Suprapubic skin (tissue), 4 donors: ENCODE data around the gene EXOC7.
"Not testable (repeated sequence)": the region's sequence is repeated elsewhere in the genome, so short reads cannot be mapped to it uniquely, and the experiment has no call there.

Experiments used
- EP300 ChIP-seq: sonication (generic); formaldehyde crosslinking; IDR thresholded peaks from one replicate; pipeline ENCODE4 v1.6.1; 2017; ENCODE audit warnings: antibody characterized with exemption
- POLR2A ChIP-seq, 2 donors: fragments of 450-650 bp; IDR thresholded peaks; one replicate each; pipeline ENCODE4 v1.6.1; 2017; ENCODE audit warnings: antibody characterized with exemption in 2 of 2, mild to moderate bottlenecking in 2 of 2, moderate library complexity in 2 of 2
- POLR2AphosphoS5 ChIP-seq, 3 donors: sonication (generic); formaldehyde crosslinking; IDR thresholded peaks; one replicate each; pipeline ENCODE4 v1.6.1; 2017; ENCODE audit warnings: antibody characterized with exemption in 3 of 3
- TF ChIP-seq, protein P1 (sequence below), 2 donors: fragments of 200-600 bp in 1 of 2; fragments of 450-650 bp in 1 of 2; sonication (generic) in 1 of 2; IDR thresholded peaks; one replicate each; pipeline ENCODE4 v1.5.1; 2016 to 2019; ENCODE audit warnings: antibody characterized with exemption in 2 of 2, mild to moderate bottlenecking in 1 of 2, moderate library complexity in 1 of 2

DNA sequence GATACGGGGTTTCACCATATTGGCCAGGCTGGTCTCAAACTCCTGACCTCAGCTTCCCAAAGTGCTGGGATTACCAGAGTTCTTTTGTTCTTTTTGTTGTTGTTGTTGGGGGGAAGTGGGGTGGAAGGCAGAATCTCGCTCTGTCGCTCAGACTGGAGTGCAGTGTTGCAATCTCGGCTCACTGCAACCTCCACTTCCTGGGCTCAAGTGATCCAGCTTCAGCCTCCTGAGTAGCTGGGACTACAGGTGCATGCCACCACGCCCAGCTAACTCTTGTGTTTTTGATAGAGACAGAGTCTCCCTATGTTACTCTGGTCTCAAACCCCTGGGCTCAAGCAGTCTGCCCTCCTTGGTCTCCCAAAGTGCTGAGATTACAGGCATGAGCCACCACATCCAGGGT lies 25.2 kb downstream of the EXOC7 start:
- TF ChIP-seq, protein P1, sequence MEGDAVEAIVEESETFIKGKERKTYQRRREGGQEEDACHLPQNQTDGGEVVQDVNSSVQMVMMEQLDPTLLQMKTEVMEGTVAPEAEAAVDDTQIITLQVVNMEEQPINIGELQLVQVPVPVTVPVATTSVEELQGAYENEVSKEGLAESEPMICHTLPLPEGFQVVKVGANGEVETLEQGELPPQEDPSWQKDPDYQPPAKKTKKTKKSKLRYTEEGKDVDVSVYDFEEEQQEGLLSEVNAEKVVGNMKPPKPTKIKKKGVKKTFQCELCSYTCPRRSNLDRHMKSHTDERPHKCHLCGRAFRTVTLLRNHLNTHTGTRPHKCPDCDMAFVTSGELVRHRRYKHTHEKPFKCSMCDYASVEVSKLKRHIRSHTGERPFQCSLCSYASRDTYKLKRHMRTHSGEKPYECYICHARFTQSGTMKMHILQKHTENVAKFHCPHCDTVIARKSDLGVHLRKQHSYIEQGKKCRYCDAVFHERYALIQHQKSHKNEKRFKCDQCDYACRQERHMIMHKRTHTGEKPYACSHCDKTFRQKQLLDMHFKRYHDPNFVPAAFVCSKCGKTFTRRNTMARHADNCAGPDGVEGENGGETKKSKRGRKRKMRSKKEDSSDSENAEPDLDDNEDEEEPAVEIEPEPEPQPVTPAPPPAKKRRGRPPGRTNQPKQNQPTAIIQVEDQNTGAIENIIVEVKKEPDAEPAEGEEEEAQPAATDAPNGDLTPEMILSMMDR (IDR thresholded peaks at IDR 0.05), result not testable (repeated sequence)
- TF ChIP-seq POLR2A (IDR thresholded peaks at IDR 0.05); EP300; POLR2AphosphoS5 (IDR thresholded peaks at IDR 0.05): not testable (repeated sequence)
